Measurements from ENCODE around the gene GPC6.

- no peak for TF ChIP-seq POLR2A (IDR thresholded peaks at IDR 0.05; ENCODE audit: extremely low read depth, insufficient read length)
- TF ChIP-seq CTCF (IDR thresholded peaks at IDR 0.05; ENCODE audit: low read depth, low read length): no peak
Observed at GRCh38 chr13:93730780-93731179, 504.2 kb downstream of the GPC6 start.

Measured in NB4 (cell line).